ENCODE data around the gene SYNGR4.

DNA sequence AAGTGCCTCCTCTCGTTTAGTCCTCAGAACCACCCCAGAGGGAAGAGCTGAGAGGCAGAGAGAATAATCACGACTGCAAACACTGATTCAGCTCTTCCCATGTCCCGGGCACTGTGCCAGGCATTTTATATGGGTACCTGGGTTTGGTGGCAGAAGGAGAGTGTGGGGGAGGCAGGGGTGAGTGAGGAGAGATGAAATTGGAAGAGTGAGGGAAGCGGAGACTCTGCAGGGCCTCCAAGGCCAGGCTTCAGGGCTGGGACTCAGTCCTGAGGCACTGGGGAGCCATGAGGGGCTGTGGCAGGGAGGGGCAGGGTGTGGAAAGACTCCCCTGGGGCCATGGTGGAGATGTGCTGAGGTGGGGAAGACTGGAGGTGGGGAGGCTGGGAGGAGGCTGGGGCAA lies 8.7 kb downstream of the SYNGR4 start:
- TF ChIP-seq, protein P1, sequence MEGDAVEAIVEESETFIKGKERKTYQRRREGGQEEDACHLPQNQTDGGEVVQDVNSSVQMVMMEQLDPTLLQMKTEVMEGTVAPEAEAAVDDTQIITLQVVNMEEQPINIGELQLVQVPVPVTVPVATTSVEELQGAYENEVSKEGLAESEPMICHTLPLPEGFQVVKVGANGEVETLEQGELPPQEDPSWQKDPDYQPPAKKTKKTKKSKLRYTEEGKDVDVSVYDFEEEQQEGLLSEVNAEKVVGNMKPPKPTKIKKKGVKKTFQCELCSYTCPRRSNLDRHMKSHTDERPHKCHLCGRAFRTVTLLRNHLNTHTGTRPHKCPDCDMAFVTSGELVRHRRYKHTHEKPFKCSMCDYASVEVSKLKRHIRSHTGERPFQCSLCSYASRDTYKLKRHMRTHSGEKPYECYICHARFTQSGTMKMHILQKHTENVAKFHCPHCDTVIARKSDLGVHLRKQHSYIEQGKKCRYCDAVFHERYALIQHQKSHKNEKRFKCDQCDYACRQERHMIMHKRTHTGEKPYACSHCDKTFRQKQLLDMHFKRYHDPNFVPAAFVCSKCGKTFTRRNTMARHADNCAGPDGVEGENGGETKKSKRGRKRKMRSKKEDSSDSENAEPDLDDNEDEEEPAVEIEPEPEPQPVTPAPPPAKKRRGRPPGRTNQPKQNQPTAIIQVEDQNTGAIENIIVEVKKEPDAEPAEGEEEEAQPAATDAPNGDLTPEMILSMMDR (IDR thresholded peaks at IDR 0.05): no peak
- no peak for TF ChIP-seq POLR2A (IDR thresholded peaks at IDR 0.05)
